Endothelial cell of umbilical vein (primary cell): ENCODE data around the gene RHEBL1. TPM values are rescaled to one million over a fixed set of nuclear protein-coding genes. Genes with fewer than 3 reads are reported as not detected.

Source experiments
- BruUV-seq: library from RNA; stranded (reverse); fragments of 400-500 nt; replicated peaks from 2 replicates; lab custom pipeline; 2021; lab: Mats Ljungman, UMichigan
- CTCF ChIA-PET: fragments of 300-600, 350-600 bp; sonication (Branson Sonifier 250); formaldehyde crosslinking; loops from one replicate; lab custom pipeline; 2021; ENCODE audit warnings: antibody characterized with exemption, inconsistent platforms; lab: Charles Lee
- POLR2A ChIA-PET: fragments of 300-600, 350-600 bp; sonication (Branson Sonifier 250); formaldehyde crosslinking; loops from one replicate; lab custom pipeline; 2021; ENCODE audit warnings: antibody characterized with exemption, inconsistent platforms; lab: Charles Lee
- DNase-seq: peaks from one replicate; pipeline ENCODE4 v3.0.0-alpha.2; 2011; ENCODE audit warnings: low read depth, low spot score
- FAIRE-seq: peaks from 2 replicates; lab custom pipeline; 2011; peaks lifted over from hg19 to GRCh38; lab: Jason Lieb, UNC
- H2AFZ ChIP-seq: 2 replicates; pipeline ENCODE4 v1.6.0; 2012; ENCODE audit warnings: low read depth, low read length, control low read depth, inconsistent platforms
- H3K27ac ChIP-seq: 2 replicates; pipeline ENCODE4 v1.5.1; 2011; ENCODE audit warnings: low read depth, mild to moderate bottlenecking, control low read depth, low read length, moderate library complexity; ENCODE audit not compliant: insufficient read depth
- H3K27me3 ChIP-seq, 2 experiments: 2 replicates each; pipeline versions ENCODE4 v1.6.0 to v1.6.1; 2011; ENCODE audit warnings: low read length in 2 of 2, mixed read lengths in 1 of 2; ENCODE audit not compliant: control insufficient read depth in 2 of 2, insufficient read depth in 2 of 2
- H3K36me3 ChIP-seq, 2 experiments: 2 replicates in 1 of 2; 3 replicates in 1 of 2; pipeline ENCODE4 v1.5.1; 2011; ENCODE audit warnings: low read length in 2 of 2, mild to moderate bottlenecking in 1 of 2, moderate library complexity in 1 of 2; ENCODE audit not compliant: control insufficient read depth in 2 of 2, insufficient read depth in 2 of 2; ENCODE audit errors: extremely low read depth in 1 of 2
- H3K4me1 ChIP-seq: 3 replicates; pipeline ENCODE4 v1.5.1; 2011; ENCODE audit warnings: mild to moderate bottlenecking, low read length; ENCODE audit not compliant: control insufficient read depth, insufficient read depth; ENCODE audit errors: extremely low read depth
- H3K4me2 ChIP-seq: 2 replicates; pipeline ENCODE4 v1.6.1; 2011; ENCODE audit warnings: low read length, control low read depth, mixed read lengths; ENCODE audit not compliant: insufficient read depth
- H3K4me3 ChIP-seq, 3 experiments: fragments of 200-600 bp in 1 of 3; sonication (generic), shearing (Covaris generic) in 1 of 3; replicated peaks in 1 of 3; 2 replicates each; pipeline ENCODE4 v1.5.1; 2011 to 2016; ENCODE audit warnings: control low read depth in 3 of 3, low read length in 3 of 3, mild to moderate bottlenecking in 2 of 3, inconsistent platforms in 1 of 3, low read depth in 1 of 3, moderate library complexity in 1 of 3; ENCODE audit not compliant: insufficient read depth in 1 of 3
- H3K79me2 ChIP-seq: 2 replicates; pipeline ENCODE4 v1.6.0; 2012; ENCODE audit warnings: low read length, inconsistent platforms; ENCODE audit not compliant: control insufficient read depth, insufficient read depth
- H3K9ac ChIP-seq: replicated peaks from 2 replicates; pipeline ENCODE3; 2011; ENCODE audit warnings: low read length, control low read depth; ENCODE audit not compliant: insufficient read depth; ENCODE audit errors: extremely low read depth
- H3K9me1 ChIP-seq: replicated peaks from 3 replicates; pipeline ENCODE4 v1.6.0; 2011; ENCODE audit warnings: mild to moderate bottlenecking, low read length; ENCODE audit not compliant: control insufficient read depth, insufficient read depth; ENCODE audit errors: extremely low read depth
- H3K9me3 ChIP-seq: replicated peaks from 2 replicates; pipeline ENCODE4 v1.5.1; 2012; ENCODE audit warnings: low read length, inconsistent platforms; ENCODE audit not compliant: control insufficient read depth, insufficient read depth
- H4K20me1 ChIP-seq: replicated peaks from 2 replicates; pipeline ENCODE3; 2011; ENCODE audit warnings: mild to moderate bottlenecking, low read length; ENCODE audit not compliant: control insufficient read depth, insufficient read depth; ENCODE audit errors: extremely low read depth
- EZH2 ChIP-seq: IDR thresholded peaks from 2 replicates; pipeline ENCODE4 v1.6.1; 2012; ENCODE audit warnings: borderline replicate concordance, low read depth, mild to moderate bottlenecking, moderate library complexity, low read length, inconsistent platforms; ENCODE audit not compliant: severe bottlenecking
- FOS ChIP-seq: IDR thresholded peaks from 2 replicates; pipeline ENCODE4 v1.6.1; 2011; ENCODE audit warnings: mild to moderate bottlenecking, low read length, moderate library complexity, borderline replicate concordance; ENCODE audit not compliant: insufficient read depth
- GATA2 ChIP-seq: IDR thresholded peaks from 2 replicates; pipeline ENCODE4 v1.7.0; 2011; ENCODE audit warnings: low read depth, mild to moderate bottlenecking, moderate library complexity, mixed read lengths, low read length; ENCODE audit not compliant: insufficient read length, insufficient read depth
- JUN ChIP-seq: IDR thresholded peaks from 2 replicates; pipeline ENCODE4 v1.6.1; 2011; ENCODE audit warnings: borderline replicate concordance, low read depth; ENCODE audit not compliant: insufficient read length, insufficient read depth
- MAX ChIP-seq: IDR thresholded peaks from 2 replicates; pipeline ENCODE4 v1.6.1; 2011; ENCODE audit not compliant: insufficient read depth, insufficient read length
- MYC ChIP-seq: IDR thresholded peaks from one replicate; pipeline ENCODE4 v1.6.1; 2011; ENCODE audit warnings: mild to moderate bottlenecking, low read depth, low read length
- POLR2A ChIP-seq: IDR thresholded peaks from 2 replicates; pipeline ENCODE4 v1.6.1; 2012; ENCODE audit warnings: low read depth, mild to moderate bottlenecking, control low read depth, low read length
- POLR2AphosphoS5 ChIP-seq: IDR thresholded peaks from 2 replicates; pipeline ENCODE4 v1.6.1; 2012; ENCODE audit warnings: low read depth, mild to moderate bottlenecking, control low read depth, low read length, moderate library complexity; ENCODE audit not compliant: insufficient read depth
- dilution Hi-C: fragments of 300-500 bp; cut with MboI; formaldehyde crosslinking; loops from one replicate; pipeline ENCODE4 v1.15.0; 2019; ENCODE audit warnings: low sequenced_read_pairs; ENCODE audit not compliant: extremely low pct_ligation_motif_present
- intact Hi-C: fragments of 100-400 bp; cut with micrococcal nuclease; formaldehyde crosslinking; loops from one replicate; pipeline ENCODE4 v1.10.0; 2022
- polyA plus RNA-seq, 4 experiments: library from polyadenylated mRNA; depleted of rRNA in 3 of 4; stranded (reverse) in 3 of 4; unstranded in 1 of 4; fragments of >200 nt; gene quantifications; 2 replicates each; pipeline versions ENCODE4 v1.2.1 to v1.2.3, GENCODE V29; 2011 to 2012; ENCODE audit warnings: missing spikeins in 1 of 4
- total RNA-seq: library from RNA; stranded (reverse); gene quantifications from 2 replicates; pipeline ENCODE4 v1.2.3, GENCODE V29; 2021
- TF ChIP-seq, protein P1 (sequence below), 2 donors: IDR thresholded peaks; 1 replicate in 1 of 2; 2 replicates in 1 of 2; pipeline ENCODE4 v1.5.1; 2011; ENCODE audit warnings: low read length in 2 of 2, mild to moderate bottlenecking in 2 of 2, moderate library complexity in 2 of 2, control low read depth in 1 of 2, inconsistent platforms in 1 of 2, low read depth in 1 of 2; ENCODE audit not compliant: insufficient read depth in 1 of 2; ENCODE audit errors: extremely low read depth in 1 of 2

RHEBL1 gene
- total and polyA plus RNA-seq, 2 donors (not counting 3 experiments of a cell fraction or from before 2014, with no cell fraction given), result 2.6 to 2.7 TPM

- Histone ChIP-seq H3K9me3 (no peaks in the 10 kb centered on the region), H3K27ac (peak within 1 kb of the TSS; percentile 93), H3K4me2 (peak within 1 kb of the TSS; percentile 96), H3K4me1 (peaks cover 39% of the 10 kb centered on the region), H3K27me3 (no peaks in the 10 kb centered on the region), H3K9me1 (no peaks in the 10 kb centered on the region), H3K4me3 (peak within 1 kb of the TSS; percentile 73 to 97 (median 77)), H3K79me2 (peaks cover 54% of the 10 kb centered on the region), H3K36me3 (no peaks in the 10 kb centered on the region), H2AFZ (peak within 1 kb of the TSS; percentile 86), H4K20me1 (peaks cover 4% of the 10 kb centered on the region), H3K9ac (peak within 1 kb of the TSS; percentile 97)
- TSS peak; percentile 16 for BruUV-seq
- dilution Hi-C loops, result no loop called here
- CTCF ChIA-PET, result interaction anchor here (1.0 to 1.2 kb wide), 2 partner anchors 32 to 64 kb away, joined by 3 read pairs; no protein-coding TSS in a partner anchor
- DNase-seq, result peak; percentile 92
- intact Hi-C loops, result loop anchor here (2.0 kb wide), 1 partner anchor 42 kb away; the partner anchor contains the start of gene PRKAG1
- FAIRE-seq, result peak; percentile 88
- no peak for TF ChIP-seq FOS
- TF ChIP-seq JUN, result no peak
- TF ChIP-seq EZH2, result no peak
- TF ChIP-seq POLR2AphosphoS5, result peak; percentile 74
- TF ChIP-seq GATA2, result no peak
- TF ChIP-seq, protein P1, sequence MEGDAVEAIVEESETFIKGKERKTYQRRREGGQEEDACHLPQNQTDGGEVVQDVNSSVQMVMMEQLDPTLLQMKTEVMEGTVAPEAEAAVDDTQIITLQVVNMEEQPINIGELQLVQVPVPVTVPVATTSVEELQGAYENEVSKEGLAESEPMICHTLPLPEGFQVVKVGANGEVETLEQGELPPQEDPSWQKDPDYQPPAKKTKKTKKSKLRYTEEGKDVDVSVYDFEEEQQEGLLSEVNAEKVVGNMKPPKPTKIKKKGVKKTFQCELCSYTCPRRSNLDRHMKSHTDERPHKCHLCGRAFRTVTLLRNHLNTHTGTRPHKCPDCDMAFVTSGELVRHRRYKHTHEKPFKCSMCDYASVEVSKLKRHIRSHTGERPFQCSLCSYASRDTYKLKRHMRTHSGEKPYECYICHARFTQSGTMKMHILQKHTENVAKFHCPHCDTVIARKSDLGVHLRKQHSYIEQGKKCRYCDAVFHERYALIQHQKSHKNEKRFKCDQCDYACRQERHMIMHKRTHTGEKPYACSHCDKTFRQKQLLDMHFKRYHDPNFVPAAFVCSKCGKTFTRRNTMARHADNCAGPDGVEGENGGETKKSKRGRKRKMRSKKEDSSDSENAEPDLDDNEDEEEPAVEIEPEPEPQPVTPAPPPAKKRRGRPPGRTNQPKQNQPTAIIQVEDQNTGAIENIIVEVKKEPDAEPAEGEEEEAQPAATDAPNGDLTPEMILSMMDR (IDR thresholded peaks at IDR 0.05; ENCODE audit: extremely low read depth in 1 of 2, insufficient read depth in 1 of 2, low read depth in 1 of 2, low read length in 2 of 2), result peak; percentile 6 to 13
- peak; percentile 84 for TF ChIP-seq MAX
- peak; percentile 85 for TF ChIP-seq POLR2A
- TF ChIP-seq MYC, result peak; percentile 100
- POLR2A ChIA-PET, result interaction anchor here (1.0 kb wide), 1 partner anchor 50 kb away, joined by 3 read pairs; the partner anchor contains the start of gene LMBR1L
Observed at GRCh38 chr12:49060237-49061156, 9.3 kb downstream of the RHEBL1 start, which contains the start of gene KMT2D. Gene KMT2D, minus strand, starts transcription at chr12:49060794. Its CDS starts 5,470 bp downstream, at chr12:49055324.
